GM06990 (cell line): ENCODE data around the gene KLHL35.

Experiments
- DNase-seq: peaks from one replicate; pipeline ENCODE4 v3.0.0-alpha.2; 2011; ENCODE audit not compliant: insufficient read length; ENCODE audit errors: extremely low read depth
- H3K27me3 ChIP-seq: replicated peaks from 2 replicates; pipeline ENCODE4 v1.6.0; 2011; ENCODE audit warnings: low read length; ENCODE audit not compliant: control insufficient read depth, insufficient read depth
- H3K36me3 ChIP-seq: 2 replicates; pipeline ENCODE4 v1.5.1; 2011; ENCODE audit warnings: low read length; ENCODE audit not compliant: control insufficient read depth, insufficient read depth
- H3K4me3 ChIP-seq: replicated peaks from 2 replicates; pipeline ENCODE4 v1.5.1; 2011; ENCODE audit warnings: low read depth, mild to moderate bottlenecking, control low read depth, low read length
- CTCF ChIP-seq: IDR thresholded peaks from 2 replicates; pipeline ENCODE4 v1.5.1; 2011; ENCODE audit warnings: low read length, control low read depth, mild to moderate bottlenecking, inconsistent platforms; ENCODE audit not compliant: insufficient read depth, poor library complexity, severe bottlenecking

KLHL35 gene

GRCh38 chr11:75374646-75375045 lies 58.4 kb downstream of the KLHL35 start:
- Histone ChIP-seq H3K27me3 (no peaks in the 10 kb centered on the region), H3K4me3 (no peak overlapping the region), H3K36me3 (no peaks in the 10 kb centered on the region)
- no peak for TF ChIP-seq CTCF
- no peak for DNase-seq

GRCh38 chr11:75373201-75373600 lies 59.8 kb downstream of the KLHL35 start:
- no peak for DNase-seq
- H3K36me3 ChIP-seq = no peaks in the 10 kb centered on the region
- no peak for TF ChIP-seq CTCF
- no peak overlapping the region for H3K4me3 ChIP-seq
- no peaks in the 10 kb centered on the region for H3K27me3 ChIP-seq
